ENCODE measurements around the gene GPC5.

GPC5 gene

DNA sequence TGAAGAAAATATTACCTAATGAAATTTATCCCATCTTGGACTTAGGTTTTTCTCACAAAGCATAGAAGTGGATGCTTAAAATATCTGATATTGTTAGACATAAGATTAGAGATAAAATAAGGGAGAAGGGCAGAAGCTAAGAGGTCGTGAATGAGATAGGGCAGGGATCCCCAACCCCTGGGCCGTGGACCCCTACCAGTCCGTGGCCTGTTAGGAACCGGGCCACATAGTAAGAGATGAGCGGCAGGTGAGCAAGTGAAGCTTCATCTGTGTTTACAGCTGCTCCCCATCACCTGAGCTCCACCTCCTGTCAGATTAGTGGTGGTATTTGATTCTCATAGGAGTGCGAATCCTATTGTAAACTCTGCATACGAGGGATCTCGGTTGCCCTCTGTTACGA, 202.9 kb downstream of the GPC5 start:
- no peak overlapping the region for H2AFZ ChIP-seq (ENCODE audit: low read depth, low read length)
- no peak for TF ChIP-seq EZH2phosphoT487 (IDR thresholded peaks at IDR 0.05; ENCODE audit: low read depth)
- TF ChIP-seq, protein P1, sequence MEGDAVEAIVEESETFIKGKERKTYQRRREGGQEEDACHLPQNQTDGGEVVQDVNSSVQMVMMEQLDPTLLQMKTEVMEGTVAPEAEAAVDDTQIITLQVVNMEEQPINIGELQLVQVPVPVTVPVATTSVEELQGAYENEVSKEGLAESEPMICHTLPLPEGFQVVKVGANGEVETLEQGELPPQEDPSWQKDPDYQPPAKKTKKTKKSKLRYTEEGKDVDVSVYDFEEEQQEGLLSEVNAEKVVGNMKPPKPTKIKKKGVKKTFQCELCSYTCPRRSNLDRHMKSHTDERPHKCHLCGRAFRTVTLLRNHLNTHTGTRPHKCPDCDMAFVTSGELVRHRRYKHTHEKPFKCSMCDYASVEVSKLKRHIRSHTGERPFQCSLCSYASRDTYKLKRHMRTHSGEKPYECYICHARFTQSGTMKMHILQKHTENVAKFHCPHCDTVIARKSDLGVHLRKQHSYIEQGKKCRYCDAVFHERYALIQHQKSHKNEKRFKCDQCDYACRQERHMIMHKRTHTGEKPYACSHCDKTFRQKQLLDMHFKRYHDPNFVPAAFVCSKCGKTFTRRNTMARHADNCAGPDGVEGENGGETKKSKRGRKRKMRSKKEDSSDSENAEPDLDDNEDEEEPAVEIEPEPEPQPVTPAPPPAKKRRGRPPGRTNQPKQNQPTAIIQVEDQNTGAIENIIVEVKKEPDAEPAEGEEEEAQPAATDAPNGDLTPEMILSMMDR (IDR thresholded peaks at IDR 0.05; ENCODE audit: low read depth, low read length), result no peak
- no peaks in the 10 kb centered on the region for H4K20me1 ChIP-seq (ENCODE audit: insufficient read depth, low read length)
- H3K9me3 ChIP-seq (ENCODE audit: insufficient read depth, low read length), result no peaks in the 10 kb centered on the region
- H3K27me3 ChIP-seq (ENCODE audit: low read depth, low read length), result no peaks in the 10 kb centered on the region
- H3K79me2 ChIP-seq (ENCODE audit: low read length), result no peaks in the 10 kb centered on the region
- no peak overlapping the region for H3K27ac ChIP-seq (ENCODE audit: low read length)
- H3K4me3 ChIP-seq (ENCODE audit: low read length), result no peak overlapping the region
- no peak overlapping the region for H3K9ac ChIP-seq (ENCODE audit: low read length)
- H3K4me1 ChIP-seq (ENCODE audit: low read length), result no peaks in the 10 kb centered on the region
- no peak overlapping the region for H3K4me2 ChIP-seq (ENCODE audit: low read length)
- no peaks in the 10 kb centered on the region for H3K36me3 ChIP-seq (replicated peaks; ENCODE audit: low read depth, low read length)

DNA sequence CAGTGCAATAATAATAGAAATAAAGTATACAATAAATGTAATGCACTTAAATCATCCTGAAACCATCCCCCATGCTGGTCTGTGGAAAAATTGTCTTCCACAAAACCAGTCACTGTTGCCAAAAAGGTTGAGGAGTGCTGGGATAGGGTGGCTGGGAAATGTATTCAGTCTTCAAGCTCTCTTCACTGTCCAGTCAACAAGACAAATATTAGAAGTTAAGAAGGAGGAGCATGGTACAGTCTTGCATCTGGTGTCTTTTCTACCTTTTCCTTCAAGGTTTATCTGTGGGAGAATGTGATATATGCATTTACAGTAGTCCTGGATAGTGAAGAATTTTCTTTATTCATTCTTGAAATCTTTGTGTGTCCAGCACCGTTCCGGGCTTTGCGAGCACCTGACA, 203.4 kb downstream of the GPC5 start:
- H2AFZ ChIP-seq (ENCODE audit: low read depth, low read length), result no peak overlapping the region
- no peak overlapping the region for H3K27ac ChIP-seq (ENCODE audit: low read length)
- H3K79me2 ChIP-seq (ENCODE audit: low read length), result no peaks in the 10 kb centered on the region
- no peak overlapping the region for H3K4me3 ChIP-seq (ENCODE audit: low read length)
- no peak overlapping the region for H3K4me2 ChIP-seq (ENCODE audit: low read length)
- no peaks in the 10 kb centered on the region for H4K20me1 ChIP-seq (ENCODE audit: insufficient read depth, low read length)
- H3K36me3 ChIP-seq (replicated peaks; ENCODE audit: low read depth, low read length), result no peaks in the 10 kb centered on the region
- H3K9ac ChIP-seq (ENCODE audit: low read length), result no peak overlapping the region
- H3K4me1 ChIP-seq (ENCODE audit: low read length), result no peaks in the 10 kb centered on the region
- H3K27me3 ChIP-seq (ENCODE audit: low read depth, low read length), result no peaks in the 10 kb centered on the region
- TF ChIP-seq, protein P1 (IDR thresholded peaks at IDR 0.05; ENCODE audit: low read depth, low read length), result no peak
- TF ChIP-seq EZH2phosphoT487 (IDR thresholded peaks at IDR 0.05; ENCODE audit: low read depth), result no peak
- H3K9me3 ChIP-seq (ENCODE audit: insufficient read depth, low read length), result no peaks in the 10 kb centered on the region

DNA sequence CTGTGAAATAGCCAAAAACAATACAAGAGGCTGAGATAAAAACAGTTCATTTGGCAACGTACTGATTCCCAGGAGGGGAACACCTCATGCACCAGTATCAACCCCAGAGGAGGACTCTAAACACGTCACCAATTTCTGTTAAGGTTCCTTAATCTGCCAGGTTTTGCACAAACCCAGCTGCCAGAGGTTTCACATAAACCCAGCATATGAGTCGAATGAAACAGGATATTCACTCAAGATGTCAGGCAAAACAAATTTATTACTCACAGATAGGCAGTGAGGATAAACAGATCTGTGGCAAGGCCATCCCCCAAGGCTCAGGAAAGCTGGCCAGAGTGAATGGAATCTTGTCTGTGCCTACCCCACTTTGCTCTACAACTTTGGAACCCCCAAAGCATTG, 210.9 kb downstream of the GPC5 start:
- H3K4me2 ChIP-seq (ENCODE audit: low read length), result no peak overlapping the region

DNA sequence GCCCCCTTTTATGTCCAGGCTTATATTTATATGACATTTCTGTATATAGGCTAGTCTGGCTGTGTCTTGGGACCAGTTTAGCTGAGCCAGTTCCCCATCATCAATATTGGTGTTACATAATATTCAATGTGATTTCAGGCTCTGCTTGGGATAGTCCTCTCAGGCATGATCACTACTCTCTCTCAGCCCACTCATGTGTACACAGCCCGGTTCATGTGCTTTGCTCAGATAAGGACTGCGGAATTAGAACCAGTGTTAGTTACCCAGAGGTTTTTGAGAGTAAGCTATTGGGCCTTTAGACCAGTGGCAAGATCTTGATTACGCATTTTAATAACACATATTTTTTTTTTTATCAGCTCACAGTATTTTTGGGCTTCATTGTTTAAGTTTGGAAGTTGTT, 219.9 kb downstream of the GPC5 start:
- Histone ChIP-seq H3K36me3 (replicated peaks; ENCODE audit: low read depth, low read length) (no peaks in the 10 kb centered on the region), H3K27me3 (ENCODE audit: low read depth, low read length) (no peaks in the 10 kb centered on the region), H4K20me1 (ENCODE audit: insufficient read depth, low read length) (no peaks in the 10 kb centered on the region), H3K9ac (ENCODE audit: low read length) (no peak overlapping the region), H2AFZ (ENCODE audit: low read depth, low read length) (no peak overlapping the region), H3K27ac (ENCODE audit: low read length) (no peak overlapping the region), H3K4me3 (ENCODE audit: low read length) (no peak overlapping the region), H3K9me3 (ENCODE audit: insufficient read depth, low read length) (no peaks in the 10 kb centered on the region), H3K79me2 (ENCODE audit: low read length) (no peaks in the 10 kb centered on the region), H3K4me2 (ENCODE audit: low read length) (no peak overlapping the region), H3K4me1 (ENCODE audit: low read length) (no peaks in the 10 kb centered on the region)
- TF ChIP-seq, protein P1 (IDR thresholded peaks at IDR 0.05; ENCODE audit: low read depth, low read length), result no peak
- no peak for TF ChIP-seq EZH2phosphoT487 (IDR thresholded peaks at IDR 0.05; ENCODE audit: low read depth)

More for the DNA sequence above, 210.9 kb downstream of the GPC5 start:
- no peak for TF ChIP-seq EZH2phosphoT487 (IDR thresholded peaks at IDR 0.05; ENCODE audit: low read depth)
- Histone ChIP-seq H2AFZ (ENCODE audit: low read depth, low read length) (peak overlapping the region; percentile 25; the same call in 1 of the 2 replicates), H4K20me1 (ENCODE audit: insufficient read depth, low read length) (no peaks in the 10 kb centered on the region), H3K36me3 (replicated peaks; ENCODE audit: low read depth, low read length) (no peaks in the 10 kb centered on the region), H3K79me2 (ENCODE audit: low read length) (no peaks in the 10 kb centered on the region), H3K9me3 (ENCODE audit: insufficient read depth, low read length) (no peaks in the 10 kb centered on the region), H3K4me3 (ENCODE audit: low read length) (no peak overlapping the region), H3K27ac (ENCODE audit: low read length) (no peak overlapping the region), H3K9ac (ENCODE audit: low read length) (no peak overlapping the region), H3K4me1 (ENCODE audit: low read length) (no peaks in the 10 kb centered on the region), H3K27me3 (ENCODE audit: low read depth, low read length) (no peaks in the 10 kb centered on the region)

Measured in OCI-LY3 (cell line).